ENCODE measurements around the gene GPA33.

DNA sequence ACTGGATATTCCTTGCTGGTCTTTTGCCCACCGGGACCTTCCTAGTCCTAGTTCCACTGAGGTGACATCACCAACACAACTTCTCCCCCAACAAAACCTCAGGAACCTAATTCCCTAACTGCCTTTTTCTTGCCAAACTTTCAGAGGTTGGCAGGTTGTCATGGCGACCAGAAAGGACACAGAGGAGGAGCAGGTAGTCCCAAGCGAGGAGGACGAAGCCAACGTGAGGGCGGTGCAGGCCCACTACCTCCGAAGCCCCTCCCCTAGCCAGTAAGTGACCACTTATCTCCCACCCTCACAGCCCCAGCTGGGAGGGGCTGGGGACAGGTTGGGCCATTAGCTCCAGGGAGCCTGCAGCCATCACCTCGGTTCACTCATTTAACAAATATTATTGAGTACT lies 4.5 kb upstream of the GPA33 start:
- TF ChIP-seq, protein P1, sequence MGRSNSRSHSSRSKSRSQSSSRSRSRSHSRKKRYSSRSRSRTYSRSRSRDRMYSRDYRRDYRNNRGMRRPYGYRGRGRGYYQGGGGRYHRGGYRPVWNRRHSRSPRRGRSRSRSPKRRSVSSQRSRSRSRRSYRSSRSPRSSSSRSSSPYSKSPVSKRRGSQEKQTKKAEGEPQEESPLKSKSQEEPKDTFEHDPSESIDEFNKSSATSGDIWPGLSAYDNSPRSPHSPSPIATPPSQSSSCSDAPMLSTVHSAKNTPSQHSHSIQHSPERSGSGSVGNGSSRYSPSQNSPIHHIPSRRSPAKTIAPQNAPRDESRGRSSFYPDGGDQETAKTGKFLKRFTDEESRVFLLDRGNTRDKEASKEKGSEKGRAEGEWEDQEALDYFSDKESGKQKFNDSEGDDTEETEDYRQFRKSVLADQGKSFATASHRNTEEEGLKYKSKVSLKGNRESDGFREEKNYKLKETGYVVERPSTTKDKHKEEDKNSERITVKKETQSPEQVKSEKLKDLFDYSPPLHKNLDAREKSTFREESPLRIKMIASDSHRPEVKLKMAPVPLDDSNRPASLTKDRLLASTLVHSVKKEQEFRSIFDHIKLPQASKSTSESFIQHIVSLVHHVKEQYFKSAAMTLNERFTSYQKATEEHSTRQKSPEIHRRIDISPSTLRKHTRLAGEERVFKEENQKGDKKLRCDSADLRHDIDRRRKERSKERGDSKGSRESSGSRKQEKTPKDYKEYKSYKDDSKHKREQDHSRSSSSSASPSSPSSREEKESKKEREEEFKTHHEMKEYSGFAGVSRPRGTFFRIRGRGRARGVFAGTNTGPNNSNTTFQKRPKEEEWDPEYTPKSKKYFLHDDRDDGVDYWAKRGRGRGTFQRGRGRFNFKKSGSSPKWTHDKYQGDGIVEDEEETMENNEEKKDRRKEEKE (IDR thresholded peaks at IDR 0.05) = no peak
- no peak for TF ChIP-seq EZH2 (IDR thresholded peaks at IDR 0.05; ENCODE audit: borderline replicate concordance, control insufficient read depth, low read depth, low read length)
- no peak for TF ChIP-seq SP1 (IDR thresholded peaks at IDR 0.05; ENCODE audit: low read depth, low read length)
- no peak for TF ChIP-seq MYC (IDR thresholded peaks at IDR 0.05; ENCODE audit: insufficient read depth, insufficient read length, insufficient replicate concordance, low read length, severe bottlenecking)
- TF ChIP-seq, protein P2, sequence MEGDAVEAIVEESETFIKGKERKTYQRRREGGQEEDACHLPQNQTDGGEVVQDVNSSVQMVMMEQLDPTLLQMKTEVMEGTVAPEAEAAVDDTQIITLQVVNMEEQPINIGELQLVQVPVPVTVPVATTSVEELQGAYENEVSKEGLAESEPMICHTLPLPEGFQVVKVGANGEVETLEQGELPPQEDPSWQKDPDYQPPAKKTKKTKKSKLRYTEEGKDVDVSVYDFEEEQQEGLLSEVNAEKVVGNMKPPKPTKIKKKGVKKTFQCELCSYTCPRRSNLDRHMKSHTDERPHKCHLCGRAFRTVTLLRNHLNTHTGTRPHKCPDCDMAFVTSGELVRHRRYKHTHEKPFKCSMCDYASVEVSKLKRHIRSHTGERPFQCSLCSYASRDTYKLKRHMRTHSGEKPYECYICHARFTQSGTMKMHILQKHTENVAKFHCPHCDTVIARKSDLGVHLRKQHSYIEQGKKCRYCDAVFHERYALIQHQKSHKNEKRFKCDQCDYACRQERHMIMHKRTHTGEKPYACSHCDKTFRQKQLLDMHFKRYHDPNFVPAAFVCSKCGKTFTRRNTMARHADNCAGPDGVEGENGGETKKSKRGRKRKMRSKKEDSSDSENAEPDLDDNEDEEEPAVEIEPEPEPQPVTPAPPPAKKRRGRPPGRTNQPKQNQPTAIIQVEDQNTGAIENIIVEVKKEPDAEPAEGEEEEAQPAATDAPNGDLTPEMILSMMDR (IDR thresholded peaks at IDR 0.05 in 2 of 3, conservative IDR thresholded peaks at IDR 0.05 in 1 of 3; ENCODE audit: control insufficient read depth in 2 of 3, extremely low read depth in 1 of 3, insufficient read depth in 1 of 3, low read depth in 3 of 3, low read length in 3 of 3) = no peak
- no peak for TF ChIP-seq TCF3 (IDR thresholded peaks at IDR 0.05; ENCODE audit: borderline replicate concordance, insufficient read depth, low read depth, low read length)
- no peak for TF ChIP-seq NRF1 (conservative IDR thresholded peaks at IDR 0.05; ENCODE audit: low read depth, low read length)
- TF ChIP-seq RELA (IDR thresholded peaks at IDR 0.05; ENCODE audit: borderline replicate concordance, partially characterized antibody) = no peak
- TF ChIP-seq SIN3A (IDR thresholded peaks at IDR 0.05; ENCODE audit: low read depth, low read length) = no peak
- no peak for TF ChIP-seq HDAC6 (IDR thresholded peaks at IDR 0.05; ENCODE audit: unreplicated experiment)
